GM12875 (cell line): ENCODE data around the gene TENT5D.
"Not testable (repeated sequence)": the region's sequence is repeated elsewhere in the genome, so short reads cannot be mapped to it uniquely, and the experiment has no call there.

ENCODE experiments used
- H3K4me3 ChIP-seq: one replicate; pipeline ENCODE4 v1.5.1; 2011; ENCODE audit warnings: low read depth, low read length, control low read depth
- CTCF ChIP-seq: IDR thresholded peaks from 2 replicates; pipeline ENCODE4 v1.5.1; 2011; ENCODE audit warnings: low read depth, mild to moderate bottlenecking, control low read depth, inconsistent platforms, low read length, moderate library complexity, borderline replicate concordance; ENCODE audit not compliant: insufficient read depth

TENT5D gene

GRCh38 chrX:80431505-80431832 is 11.2 kb downstream of the TENT5D start:
- TF ChIP-seq CTCF: no peak
- no peak overlapping the region for H3K4me3 ChIP-seq

- TF ChIP-seq CTCF: no peak
- no peak overlapping the region for H3K4me3 ChIP-seq
Measured at GRCh38 chrX:80432441-80432840, 12.2 kb downstream of the TENT5D start.

- TF ChIP-seq CTCF: no peak
- no peak overlapping the region for H3K4me3 ChIP-seq
Measured at GRCh38 chrX:80432863-80433262, 12.6 kb downstream of the TENT5D start.

GRCh38 chrX:80468166-80468565 is 47.9 kb downstream of the TENT5D start:
- H3K4me3 ChIP-seq: not testable (repeated sequence)

- no peak for TF ChIP-seq CTCF
- no peak overlapping the region for H3K4me3 ChIP-seq
Measured at GRCh38 chrX:80471582-80471981, 51.3 kb downstream of the TENT5D start.

- TF ChIP-seq CTCF: no peak
Measured at GRCh38 chrX:80485543-80485942, 65.3 kb downstream of the TENT5D start.

GRCh38 chrX:80486299-80486698 is 66.1 kb downstream of the TENT5D start:
- TF ChIP-seq CTCF: no peak
- no peak overlapping the region for H3K4me3 ChIP-seq

More at GRCh38 chrX:80485543-80485942, 65.3 kb downstream of the TENT5D start:
- H3K4me3 ChIP-seq: no peak overlapping the region

GRCh38 chrX:80489166-80489565 is 68.9 kb downstream of the TENT5D start:
- no peak for TF ChIP-seq CTCF
- H3K4me3 ChIP-seq: no peak overlapping the region
